WTC11 (cell line): ENCODE results near the gene ABCD3. TPM values are rescaled to one million over a fixed set of nuclear protein-coding genes. Genes with fewer than 3 reads are reported as not detected.
A peak's percentile ranks its signal among the peaks of the same experiment; 100 is the strongest.

Experiments used
- ATAC-seq: fragments of 200-7000 bp; cut with Tn5 transposase; 2 replicates; pipeline ENCODE4 v1.10.0; 2021; ENCODE audit warnings: mild to moderate bottlenecking, moderate library complexity
- CTCF ChIA-PET: fragments of 300-600 bp; sonication (Branson Sonifier 250); formaldehyde crosslinking; loops from one replicate; lab custom pipeline; 2021; ENCODE audit warnings: antibody characterized with exemption; lab: Charles Lee
- POLR2A ChIA-PET: fragments of 350-600 bp; sonication (Branson Sonifier 250); formaldehyde crosslinking; loops from one replicate; lab custom pipeline; 2021; ENCODE audit warnings: antibody characterized with exemption; lab: Charles Lee
- DNase-seq: peaks from one replicate; pipeline ENCODE4 v3.0.0; 2021; ENCODE audit warnings: low spot score
- H3K27ac Mint-ChIP-seq: 2 replicates; pipeline ENCODE4 v1.8.0; 2021; ENCODE audit warnings: mixed read lengths
- H3K27me3 Mint-ChIP-seq: 2 replicates; pipeline ENCODE4 v1.8.0; 2021; ENCODE audit warnings: low read depth, mild to moderate bottlenecking, moderate library complexity, mixed read lengths
- H3K36me3 Mint-ChIP-seq: 2 replicates; pipeline ENCODE4 v1.8.0; 2021; ENCODE audit warnings: mixed read lengths
- H3K4me1 Mint-ChIP-seq: 2 replicates; pipeline ENCODE4 v1.8.0; 2022; ENCODE audit warnings: mixed read lengths
- H3K4me3 Mint-ChIP-seq: 2 replicates; pipeline ENCODE4 v1.8.0; 2021; ENCODE audit warnings: mild to moderate bottlenecking, moderate library complexity, mixed read lengths
- H3K9me3 Mint-ChIP-seq: 2 replicates; pipeline ENCODE4 v1.8.0; 2021; ENCODE audit warnings: mixed read lengths
- ATF6 ChIP-seq: sonication (generic); formaldehyde crosslinking; IDR thresholded peaks from 2 replicates; pipeline ENCODE4 v1.8.1; 2023; ENCODE audit warnings: mild to moderate bottlenecking, missing genetic modification reagents
- CTCF ChIP-seq: fragments of 200-600 bp; IDR thresholded peaks from 2 replicates; pipeline ENCODE4 v1.8.0; 2022; ENCODE audit warnings: antibody characterized with exemption
- E2F4 ChIP-seq: sonication (generic); formaldehyde crosslinking; IDR thresholded peaks from 2 replicates; pipeline ENCODE4 v1.8.1; 2022; ENCODE audit warnings: low read depth, mild to moderate bottlenecking, moderate library complexity, missing genetic modification reagents, borderline replicate concordance
- ESRRA ChIP-seq: sonication (generic); formaldehyde crosslinking; IDR thresholded peaks from 2 replicates; pipeline ENCODE4 v1.8.1; 2022; ENCODE audit warnings: mild to moderate bottlenecking, missing genetic modification reagents, borderline replicate concordance
- GABPB1 ChIP-seq: sonication (generic); formaldehyde crosslinking; IDR thresholded peaks from 2 replicates; pipeline ENCODE4 v1.8.1; 2023; ENCODE audit warnings: mild to moderate bottlenecking, missing genetic modification reagents
- GRHL2 ChIP-seq: fragments of 250-450 bp; sonication (Bioruptor Pico); IDR thresholded peaks from 2 replicates; pipeline ENCODE4 v1.8.0; 2022; ENCODE audit warnings: mild to moderate bottlenecking, moderate library complexity; ENCODE audit not compliant: insufficient replicate concordance, severe bottlenecking
- HMGA2 ChIP-seq: fragments of 250-450 bp; sonication (Bioruptor Pico); IDR thresholded peaks from 2 replicates; pipeline ENCODE4 v1.4.0; 2021; ENCODE audit warnings: mild to moderate bottlenecking, moderate library complexity
- MXD4 ChIP-seq: fragments of 250-450 bp; sonication (Bioruptor Pico); IDR thresholded peaks from 2 replicates; pipeline ENCODE4 v1.8.0; 2021; ENCODE audit warnings: mild to moderate bottlenecking, moderate library complexity, borderline replicate concordance
- NR3C1 ChIP-seq: sonication (generic); formaldehyde crosslinking; conservative IDR thresholded peaks from 2 replicates; pipeline ENCODE4 v1.8.1; 2023; ENCODE audit warnings: low read depth, mild to moderate bottlenecking, missing genetic modification reagents
- RORB ChIP-seq: fragments of 250-450 bp; sonication (Bioruptor Pico); IDR thresholded peaks from 2 replicates; pipeline ENCODE4 v1.9.0; 2021; ENCODE audit warnings: mild to moderate bottlenecking
- SMAD4 ChIP-seq: sonication (generic); formaldehyde crosslinking; IDR thresholded peaks from 2 replicates; pipeline ENCODE4 v1.8.0; 2022; ENCODE audit warnings: mild to moderate bottlenecking, missing genetic modification reagents
- SOX15 ChIP-seq: fragments of 250-450 bp; sonication (Bioruptor Pico); IDR thresholded peaks from 2 replicates; pipeline ENCODE4 v1.9.0; 2021; ENCODE audit warnings: mild to moderate bottlenecking
- TP53 ChIP-seq: sonication (generic); formaldehyde crosslinking; IDR thresholded peaks from 2 replicates; pipeline ENCODE4 v1.8.1; 2023; ENCODE audit warnings: mild to moderate bottlenecking, missing genetic modification reagents
- ZNF281 ChIP-seq: sonication (generic); formaldehyde crosslinking; IDR thresholded peaks from 2 replicates; pipeline ENCODE4 v1.8.0; 2023; ENCODE audit warnings: mild to moderate bottlenecking, missing genetic modification reagents
- ZNF396 ChIP-seq: fragments of 250-450 bp; sonication (Bioruptor Pico); IDR thresholded peaks from 2 replicates; pipeline ENCODE4 v1.8.0; 2021; ENCODE audit warnings: mild to moderate bottlenecking, moderate library complexity, borderline replicate concordance
- ZNF512 ChIP-seq: sonication (generic); formaldehyde crosslinking; IDR thresholded peaks from 2 replicates; pipeline ENCODE4 v1.8.1; 2022; ENCODE audit warnings: missing genetic modification reagents, borderline replicate concordance
- total RNA-seq: library from RNA; stranded (reverse); gene quantifications from 3 replicates; pipeline ENCODE4 v1.2.3, GENCODE V29; 2021
- TF ChIP-seq, protein P1 (sequence below): sonication (generic); formaldehyde crosslinking; IDR thresholded peaks from 2 replicates; pipeline ENCODE4 v1.8.0; 2022; ENCODE audit warnings: mild to moderate bottlenecking, missing genetic modification reagents
- TF ChIP-seq, protein P2 (sequence below): sonication (generic); formaldehyde crosslinking; IDR thresholded peaks from 2 replicates; pipeline ENCODE4 v1.8.1; 2022; ENCODE audit warnings: mild to moderate bottlenecking, moderate library complexity, missing genetic modification reagents
- TF ChIP-seq, protein P3 (sequence below): sonication (generic); formaldehyde crosslinking; IDR thresholded peaks from 2 replicates; pipeline ENCODE4 v1.8.1; 2023; ENCODE audit warnings: mild to moderate bottlenecking, missing genetic modification reagents, moderate library complexity

Gene ABCD3
- total RNA-seq, 1 experiment from 2014 or later: 27.2 TPM

DNA sequence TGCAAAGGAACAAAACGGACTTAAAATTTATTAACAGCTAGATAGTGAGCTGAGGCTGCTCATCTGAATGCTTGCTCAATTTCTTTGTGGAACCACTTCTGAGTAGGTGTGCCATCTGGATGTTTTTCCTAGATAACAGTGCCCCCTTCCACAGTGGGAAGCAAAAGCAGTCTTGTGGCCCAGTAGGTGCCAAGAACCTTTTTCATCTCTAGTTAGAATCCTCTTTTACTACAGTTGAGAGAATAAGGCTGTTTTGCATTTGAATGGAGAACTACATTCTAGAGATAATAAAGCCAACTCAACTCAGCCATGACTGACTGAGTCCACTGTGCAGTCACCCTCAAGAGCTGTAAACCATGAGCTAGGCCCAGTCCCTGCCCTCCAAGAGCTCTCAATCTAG, 110.1 kb downstream of the ABCD3 start:
- POLR2A ChIA-PET: no interaction called here
- Mint-ChIP-seq H3K27ac (no peak overlapping the region), H3K27me3 (no peaks in the 10 kb centered on the region), H3K4me1 (peaks cover 21% of the 10 kb centered on the region), H3K9me3 (no peaks in the 10 kb centered on the region), H3K4me3 (no peak overlapping the region), H3K36me3 (peaks cover 27% of the 10 kb centered on the region)
- DNase-seq (no peak), ATAC-seq (0 out of 2 replicates have a peak, but pooled peaks have one; percentile 20)
- CTCF ChIA-PET: interaction anchor here (0.8 to 2.4 kb wide), 11 partner anchors 11 to 326 kb away, joined by 3 to 7 read pairs (median 4); no protein-coding TSS in a partner anchor
- TF ChIP-seq CTCF (no peak), GABPB1 (CRISPR knock-in tag) (no peak), ESRRA (no peak), SMAD4 (CRISPR knock-in tag) (no peak), ATF6 (CRISPR knock-in tag) (no peak), GRHL2 (no peak), SOX15 (CRISPR knock-in tag) (no peak), TP53 (CRISPR knock-in tag) (no peak), ZNF281 (no peak), E2F4 (no peak), HMGA2 (CRISPR knock-in tag) (no peak), RORB (CRISPR knock-in tag) (no peak)
- TF ChIP-seq, protein P1, sequence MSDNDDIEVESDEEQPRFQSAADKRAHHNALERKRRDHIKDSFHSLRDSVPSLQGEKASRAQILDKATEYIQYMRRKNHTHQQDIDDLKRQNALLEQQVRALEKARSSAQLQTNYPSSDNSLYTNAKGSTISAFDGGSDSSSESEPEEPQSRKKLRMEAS: no peak
- TF ChIP-seq, protein P2, sequence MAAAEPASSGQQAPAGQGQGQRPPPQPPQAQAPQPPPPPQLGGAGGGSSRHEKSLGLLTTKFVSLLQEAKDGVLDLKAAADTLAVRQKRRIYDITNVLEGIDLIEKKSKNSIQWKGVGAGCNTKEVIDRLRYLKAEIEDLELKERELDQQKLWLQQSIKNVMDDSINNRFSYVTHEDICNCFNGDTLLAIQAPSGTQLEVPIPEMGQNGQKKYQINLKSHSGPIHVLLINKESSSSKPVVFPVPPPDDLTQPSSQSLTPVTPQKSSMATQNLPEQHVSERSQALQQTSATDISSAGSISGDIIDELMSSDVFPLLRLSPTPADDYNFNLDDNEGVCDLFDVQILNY (CRISPR knock-in tag): no peak
- TF ChIP-seq, protein P3, sequence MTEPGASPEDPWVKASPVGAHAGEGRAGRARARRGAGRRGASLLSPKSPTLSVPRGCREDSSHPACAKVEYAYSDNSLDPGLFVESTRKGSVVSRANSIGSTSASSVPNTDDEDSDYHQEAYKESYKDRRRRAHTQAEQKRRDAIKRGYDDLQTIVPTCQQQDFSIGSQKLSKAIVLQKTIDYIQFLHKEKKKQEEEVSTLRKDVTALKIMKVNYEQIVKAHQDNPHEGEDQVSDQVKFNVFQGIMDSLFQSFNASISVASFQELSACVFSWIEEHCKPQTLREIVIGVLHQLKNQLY (CRISPR knock-in tag): no peak

DNA sequence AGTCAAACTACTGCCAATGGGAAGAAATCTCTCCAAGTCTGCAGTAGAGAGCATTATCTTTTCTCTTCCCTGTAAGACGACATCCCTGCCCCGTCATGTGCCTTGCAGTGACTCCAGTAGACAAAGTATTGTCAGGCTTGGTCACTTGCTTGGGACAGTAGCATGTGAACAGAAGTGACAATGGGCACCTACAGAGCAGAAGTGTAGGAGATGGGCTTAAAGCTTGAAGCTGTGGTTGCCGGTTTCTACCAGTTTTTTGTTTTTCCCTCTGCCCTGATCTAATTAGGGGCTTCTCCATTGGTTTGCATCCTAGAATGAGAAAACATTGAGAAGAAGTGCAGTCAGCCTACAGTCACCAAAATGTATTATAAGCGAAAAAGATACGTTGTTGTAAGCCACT, 110.6 kb downstream of the ABCD3 start:
- CTCF ChIA-PET: interaction anchor here (0.8 to 2.4 kb wide), 8 partner anchors 12 to 326 kb away, joined by 3 to 7 read pairs (median 4); no protein-coding TSS in a partner anchor
- Mint-ChIP-seq H3K27me3 (no peaks in the 10 kb centered on the region), H3K27ac (no peak overlapping the region), H3K36me3 (peaks cover 29% of the 10 kb centered on the region), H3K4me1 (peaks cover 21% of the 10 kb centered on the region), H3K4me3 (no peak overlapping the region), H3K9me3 (no peaks in the 10 kb centered on the region)
- POLR2A ChIA-PET: interaction anchor here (0.5 kb wide), 1 partner anchor 282 kb away, joined by 3 read pairs; no protein-coding TSS in a partner anchor
- ATAC-seq (no peak), DNase-seq (no peak)
- TF ChIP-seq ZNF396 (CRISPR knock-in tag) (no peak), MXD4 (no peak), ZNF512 (CRISPR knock-in tag) (no peak), NR3C1 (no peak)
